BJ (cell line): ENCODE results near the gene STMN1. TPM values are rescaled to one million over a fixed set of nuclear protein-coding genes. Genes with fewer than 3 reads are reported as not detected.

Source experiments
- CTCF ChIA-PET: fragments of 350-600 bp; formaldehyde crosslinking; extraction: SDS; loops from one replicate; lab custom pipeline; 2021; ENCODE audit warnings: antibody characterized with exemption, inconsistent platforms; lab: Yijun Ruan, JAX
- POLR2A ChIA-PET: fragments of 300-600 bp; sonication (Branson Sonifier 250); formaldehyde crosslinking; extraction: SDS; loops from one replicate; lab custom pipeline; 2021; ENCODE audit warnings: antibody characterized with exemption; lab: Charles Lee
- DNase-seq: peaks from one replicate; pipeline ENCODE4 v3.0.0-alpha.2; 2011; ENCODE audit warnings: low read depth
- H3K27me3 ChIP-seq: 2 replicates; pipeline ENCODE4 v1.6.0; 2011; ENCODE audit warnings: low read length; ENCODE audit not compliant: control insufficient read depth, insufficient read depth
- H3K36me3 ChIP-seq: 2 replicates; pipeline ENCODE4 v1.5.1; 2011; ENCODE audit warnings: low read length; ENCODE audit not compliant: control insufficient read depth, insufficient read depth
- H3K4me3 ChIP-seq: 2 replicates; pipeline ENCODE4 v1.5.1; 2011; ENCODE audit warnings: low read depth, mild to moderate bottlenecking, control low read depth, low read length
- CTCF ChIP-seq: IDR thresholded peaks from 2 replicates; pipeline ENCODE4 v1.5.1; 2011; ENCODE audit warnings: low read depth, mild to moderate bottlenecking, control low read depth, inconsistent platforms, low read length, moderate library complexity; ENCODE audit not compliant: insufficient read depth
- polyA plus RNA-seq: library from polyadenylated mRNA; depleted of rRNA; stranded (reverse); fragments of >200 nt; gene quantifications from 2 replicates; pipeline ENCODE4 v1.2.3, GENCODE V29; 2011

Gene STMN1
- polyA plus RNA-seq, 1 experiment = 57.1 TPM

- no peak for DNase-seq
- H3K27me3 ChIP-seq = no peaks in the 10 kb centered on the region
- TF ChIP-seq CTCF = no peak
- ChIA-PET CTCF (no interaction called here), POLR2A (no interaction called here)
- peaks cover 10% of the 10 kb centered on the region for H3K36me3 ChIP-seq
- H3K4me3 ChIP-seq = no peak overlapping the region
Observed at GRCh38 chr1:25862785-25863485, 43.3 kb downstream of the STMN1 start.

- H3K4me3 ChIP-seq = no peak overlapping the region
- DNase-seq = no peak
- H3K27me3 ChIP-seq = no peaks in the 10 kb centered on the region
- ChIA-PET CTCF (interaction anchor here (1.8 kb wide), 1 partner anchor 34 kb away, joined by 4 read pairs; no protein-coding TSS in a partner anchor), POLR2A (no interaction called here)
- peaks cover 8% of the 10 kb centered on the region for H3K36me3 ChIP-seq
- TF ChIP-seq CTCF = no peak
Observed at GRCh38 chr1:25861316-25862286, 44.6 kb downstream of the STMN1 start.

- Histone ChIP-seq H3K27me3 (no peaks in the 10 kb centered on the region), H3K4me3 (peak within 1 kb of the TSS; percentile 73), H3K36me3 (peaks cover 8% of the 10 kb centered on the region)
- TF ChIP-seq CTCF = no peak
- ChIA-PET CTCF (no interaction called here), POLR2A (no interaction called here)
- DNase-seq = peak; percentile 34
Observed at GRCh38 chr1:25858906-25859789, 47.1 kb downstream of the STMN1 start, which contains the start of gene AUNIP. Gene AUNIP, minus strand, starts transcription at chr1:25859457. Its CDS starts 100 bp downstream, at chr1:25859357.

- peak overlapping the region; percentile 73 for H3K4me3 ChIP-seq
- ChIA-PET CTCF (no interaction called here), POLR2A (no interaction called here)
- H3K27me3 ChIP-seq = no peaks in the 10 kb centered on the region
- H3K36me3 ChIP-seq = peaks cover 8% of the 10 kb centered on the region
- TF ChIP-seq CTCF = no peak
- no peak for DNase-seq
Observed at GRCh38 chr1:25858494-25858893, 47.7 kb downstream of the STMN1 start.
